ENCODE results near the gene CCDC175.

Gene CCDC175

GRCh38 chr14:59540852-59541251 is 35.8 kb downstream of the CCDC175 start:
- Histone ChIP-seq H3K27me3 (ENCODE audit: control insufficient read depth in 1 of 2, insufficient read depth in 2 of 2, low read length in 2 of 2) (no peaks in the 10 kb centered on the region), H3K4me1 (ENCODE audit: control insufficient read depth, insufficient read depth, low read length) (no peaks in the 10 kb centered on the region), H3K4me3 (ENCODE audit: low read length in 2 of 2) (no peak overlapping the region), H3K27ac (ENCODE audit: low read length) (no peak overlapping the region), H3K9ac (ENCODE audit: low read length in 2 of 2) (no peak overlapping the region), H3K9me3 (ENCODE audit: control insufficient read depth in 2 of 2, low read length in 2 of 2) (no peaks in the 10 kb centered on the region), H3K36me3 (ENCODE audit: control insufficient read depth in 2 of 2, insufficient read depth in 2 of 2, low read length in 2 of 2) (no peaks in the 10 kb centered on the region)

- H3K36me3 ChIP-seq (ENCODE audit: control insufficient read depth in 2 of 2, insufficient read depth in 2 of 2, low read length in 2 of 2): no peaks in the 10 kb centered on the region
- H3K9ac ChIP-seq (ENCODE audit: low read length in 2 of 2): no peak overlapping the region
- H3K27ac ChIP-seq (ENCODE audit: low read length): no peak overlapping the region
- H3K4me3 ChIP-seq (ENCODE audit: low read length in 2 of 2): no peak overlapping the region
- H3K27me3 ChIP-seq (ENCODE audit: control insufficient read depth in 1 of 2, insufficient read depth in 2 of 2, low read length in 2 of 2): peaks cover 0 to 3% of the 10 kb centered on the region in 2 donors
- H3K9me3 ChIP-seq (ENCODE audit: control insufficient read depth in 2 of 2, low read length in 2 of 2): no peaks in the 10 kb centered on the region
- H3K4me1 ChIP-seq (ENCODE audit: control insufficient read depth, insufficient read depth, low read length): no peaks in the 10 kb centered on the region
These were observed 37.7 kb downstream of the CCDC175 start for GRCh38 chr14:59538936-59539335.

DNA sequence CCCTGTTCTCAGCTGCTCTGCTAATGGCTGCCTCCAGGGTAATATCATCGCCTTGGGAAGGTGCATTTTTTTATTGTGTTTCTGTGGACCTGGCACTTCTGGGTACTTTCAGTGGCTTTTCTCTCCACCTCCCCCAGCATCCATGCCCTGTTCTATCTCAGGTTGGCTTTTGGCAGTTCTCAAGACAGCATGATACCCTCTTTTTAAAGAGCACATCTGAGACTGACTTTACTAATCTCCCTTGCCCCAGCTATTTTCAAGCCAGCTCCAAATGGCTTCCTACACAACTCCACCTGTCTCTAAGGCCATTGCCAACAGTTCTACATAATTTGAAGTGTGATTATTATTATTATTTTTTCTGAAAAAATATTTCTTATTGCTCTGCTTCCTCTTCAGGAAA is 39.1 kb downstream of the CCDC175 start:
- Histone ChIP-seq H3K36me3 (ENCODE audit: control insufficient read depth in 2 of 2, insufficient read depth in 2 of 2, low read length in 2 of 2) (no peaks in the 10 kb centered on the region), H3K9me3 (ENCODE audit: control insufficient read depth in 2 of 2, low read length in 2 of 2) (no peaks in the 10 kb centered on the region), H3K4me3 (ENCODE audit: low read length in 2 of 2) (no peak overlapping the region), H3K4me1 (ENCODE audit: control insufficient read depth, insufficient read depth, low read length) (no peaks in the 10 kb centered on the region), H3K27ac (ENCODE audit: low read length) (no peak overlapping the region), H3K9ac (ENCODE audit: low read length in 2 of 2) (no peak overlapping the region), H3K27me3 (ENCODE audit: control insufficient read depth in 1 of 2, insufficient read depth in 2 of 2, low read length in 2 of 2) (peaks cover 0 to 3% of the 10 kb centered on the region in 2 donors)

- Histone ChIP-seq H3K4me1 (ENCODE audit: control insufficient read depth, insufficient read depth, low read length) (no peaks in the 10 kb centered on the region), H3K4me3 (ENCODE audit: low read length in 2 of 2) (no peak overlapping the region), H3K36me3 (ENCODE audit: control insufficient read depth in 2 of 2, insufficient read depth in 2 of 2, low read length in 2 of 2) (no peaks in the 10 kb centered on the region), H3K9ac (ENCODE audit: low read length in 2 of 2) (no peak overlapping the region), H3K27ac (ENCODE audit: low read length) (no peak overlapping the region), H3K9me3 (ENCODE audit: control insufficient read depth in 2 of 2, low read length in 2 of 2) (no peaks in the 10 kb centered on the region), H3K27me3 (ENCODE audit: control insufficient read depth in 1 of 2, insufficient read depth in 2 of 2, low read length in 2 of 2) (peaks cover 0 to 3% of the 10 kb centered on the region in 2 donors)
These were observed 42.1 kb downstream of the CCDC175 start for GRCh38 chr14:59534361-59534987.

DNA sequence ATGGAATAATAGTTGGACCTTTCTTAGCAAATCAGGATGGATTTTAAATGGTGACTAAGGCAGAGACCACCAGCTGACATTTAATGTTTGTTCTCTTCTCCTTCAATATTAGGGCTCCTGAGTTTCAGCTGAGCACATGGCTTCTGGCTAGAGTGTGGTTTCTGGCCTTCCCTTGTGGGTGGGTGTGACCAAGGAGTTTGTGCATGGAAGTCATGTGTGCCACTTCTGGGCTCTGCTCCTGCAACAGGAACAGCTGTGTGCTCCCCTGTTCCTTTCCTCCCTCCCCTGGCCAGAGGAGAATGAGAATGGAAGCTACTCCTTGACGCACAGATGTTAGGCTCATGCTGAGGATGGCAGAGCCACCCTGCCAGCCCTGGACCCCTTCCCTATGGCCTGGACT is 44.2 kb downstream of the CCDC175 start:
- Histone ChIP-seq H3K36me3 (ENCODE audit: control insufficient read depth in 2 of 2, insufficient read depth in 2 of 2, low read length in 2 of 2) (no peaks in the 10 kb centered on the region), H3K4me3 (ENCODE audit: low read length in 2 of 2) (no peak overlapping the region), H3K9me3 (ENCODE audit: control insufficient read depth in 2 of 2, low read length in 2 of 2) (peaks cover 0 to 2% of the 10 kb centered on the region in 2 donors)

DNA sequence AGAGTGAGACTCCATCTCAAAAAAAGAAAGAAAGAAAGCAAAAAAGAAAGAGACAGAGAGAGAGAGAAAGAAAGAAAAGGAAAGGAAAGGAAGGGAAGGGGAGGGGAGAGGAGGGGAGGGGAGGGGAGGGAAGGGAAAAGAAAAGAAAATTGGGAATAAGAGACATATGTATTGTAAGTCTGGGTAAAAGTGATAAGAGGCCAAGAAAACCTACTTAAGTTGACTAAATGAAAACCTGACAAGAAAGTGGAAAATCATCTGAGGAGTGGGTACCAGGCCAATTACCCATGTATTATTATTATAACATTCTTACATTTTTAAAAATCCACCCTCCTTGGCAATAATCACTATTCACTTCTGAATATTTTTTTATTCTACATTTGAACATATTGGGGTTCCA is 46.3 kb downstream of the CCDC175 start:
- H3K4me1 ChIP-seq (ENCODE audit: control insufficient read depth, insufficient read depth, low read length): no peaks in the 10 kb centered on the region
- H3K9me3 ChIP-seq (ENCODE audit: control insufficient read depth in 2 of 2, low read length in 2 of 2): peaks cover 0 to 2% of the 10 kb centered on the region in 2 donors
- no peak overlapping the region for H3K4me3 ChIP-seq (ENCODE audit: low read length in 2 of 2)
- no peak overlapping the region for H3K27ac ChIP-seq (ENCODE audit: low read length)
- H3K36me3 ChIP-seq (ENCODE audit: control insufficient read depth in 2 of 2, insufficient read depth in 2 of 2, low read length in 2 of 2): no peaks in the 10 kb centered on the region
- no peak overlapping the region for H3K9ac ChIP-seq (ENCODE audit: low read length in 2 of 2)
- peaks cover 0 to 3% of the 10 kb centered on the region in 2 donors for H3K27me3 ChIP-seq (ENCODE audit: control insufficient read depth in 1 of 2, insufficient read depth in 2 of 2, low read length in 2 of 2)

More for the DNA sequence above, 44.2 kb downstream of the CCDC175 start:
- no peaks in the 10 kb centered on the region for H3K4me1 ChIP-seq (ENCODE audit: control insufficient read depth, insufficient read depth, low read length)
- no peak overlapping the region for H3K9ac ChIP-seq (ENCODE audit: low read length in 2 of 2)
- H3K27ac ChIP-seq (ENCODE audit: low read length): no peak overlapping the region
- H3K27me3 ChIP-seq (ENCODE audit: control insufficient read depth in 1 of 2, insufficient read depth in 2 of 2, low read length in 2 of 2): peaks cover 0 to 3% of the 10 kb centered on the region in 2 donors

- H3K27ac ChIP-seq (ENCODE audit: low read length): no peak overlapping the region
These were observed 47.4 kb downstream of the CCDC175 start for GRCh38 chr14:59529189-59529588.

GRCh38 chr14:59520224-59520623 is 56.4 kb downstream of the CCDC175 start:
- H3K9me3 ChIP-seq (ENCODE audit: control insufficient read depth in 2 of 2, low read length in 2 of 2): no peaks in the 10 kb centered on the region
- H3K27ac ChIP-seq (ENCODE audit: low read length): no peak overlapping the region
- no peak overlapping the region for H3K9ac ChIP-seq (ENCODE audit: low read length in 2 of 2)
- no peak overlapping the region for H3K4me3 ChIP-seq (ENCODE audit: low read length in 2 of 2)
- no peaks in the 10 kb centered on the region for H3K4me1 ChIP-seq (ENCODE audit: control insufficient read depth, insufficient read depth, low read length)
- no peaks in the 10 kb centered on the region for H3K27me3 ChIP-seq (ENCODE audit: control insufficient read depth in 1 of 2, insufficient read depth in 2 of 2, low read length in 2 of 2)
- H3K36me3 ChIP-seq (ENCODE audit: control insufficient read depth in 2 of 2, insufficient read depth in 2 of 2, low read length in 2 of 2): no peaks in the 10 kb centered on the region

More at GRCh38 chr14:59529189-59529588, 47.4 kb downstream of the CCDC175 start:
- Histone ChIP-seq H3K4me3 (ENCODE audit: low read length in 2 of 2) (no peak overlapping the region), H3K4me1 (ENCODE audit: control insufficient read depth, insufficient read depth, low read length) (no peaks in the 10 kb centered on the region), H3K36me3 (ENCODE audit: control insufficient read depth in 2 of 2, insufficient read depth in 2 of 2, low read length in 2 of 2) (no peaks in the 10 kb centered on the region), H3K9ac (ENCODE audit: low read length in 2 of 2) (no peak overlapping the region), H3K27me3 (ENCODE audit: control insufficient read depth in 1 of 2, insufficient read depth in 2 of 2, low read length in 2 of 2) (no peaks in the 10 kb centered on the region), H3K9me3 (ENCODE audit: control insufficient read depth in 2 of 2, low read length in 2 of 2) (peaks cover 0 to 2% of the 10 kb centered on the region in 2 donors)

GRCh38 chr14:59511916-59512575 is 64.6 kb downstream of the CCDC175 start:
- Histone ChIP-seq H3K4me1 (ENCODE audit: control insufficient read depth, insufficient read depth, low read length) (no peaks in the 10 kb centered on the region), H3K9me3 (ENCODE audit: control insufficient read depth in 2 of 2, low read length in 2 of 2) (no peaks in the 10 kb centered on the region), H3K27me3 (ENCODE audit: control insufficient read depth in 1 of 2, insufficient read depth in 2 of 2, low read length in 2 of 2) (no peaks in the 10 kb centered on the region), H3K9ac (ENCODE audit: low read length in 2 of 2) (no peak overlapping the region), H3K4me3 (ENCODE audit: low read length in 2 of 2) (no peak overlapping the region), H3K27ac (ENCODE audit: low read length) (no peak overlapping the region), H3K36me3 (ENCODE audit: control insufficient read depth in 2 of 2, insufficient read depth in 2 of 2, low read length in 2 of 2) (no peaks in the 10 kb centered on the region)

DNA sequence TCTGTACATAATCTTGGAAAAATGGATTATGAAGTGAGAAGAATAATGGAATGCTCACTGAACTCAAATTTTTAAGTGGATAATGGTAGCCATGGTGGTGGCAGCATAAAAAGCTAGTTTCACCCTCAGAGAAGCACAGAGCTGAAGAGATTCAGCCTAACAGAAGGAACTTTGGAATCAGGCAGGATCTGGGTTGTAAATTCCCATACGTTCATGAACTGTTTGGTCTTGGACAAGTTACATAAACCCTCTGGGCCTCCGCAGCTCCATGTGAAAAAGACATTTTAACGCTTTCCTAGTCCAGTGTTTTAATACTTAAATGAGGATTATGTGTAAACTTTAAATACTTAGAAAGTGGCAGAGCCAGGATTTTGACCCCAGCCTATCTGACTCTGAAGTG is 65.6 kb downstream of the CCDC175 start:
- no peaks in the 10 kb centered on the region for H3K36me3 ChIP-seq (ENCODE audit: control insufficient read depth in 2 of 2, insufficient read depth in 2 of 2, low read length in 2 of 2)
- H3K9me3 ChIP-seq (ENCODE audit: control insufficient read depth in 2 of 2, low read length in 2 of 2): no peaks in the 10 kb centered on the region
- no peak overlapping the region for H3K9ac ChIP-seq (ENCODE audit: low read length in 2 of 2)

GRCh38 chr14:59510001-59510400 is 66.6 kb downstream of the CCDC175 start:
- Histone ChIP-seq H3K9ac (ENCODE audit: low read length in 2 of 2) (no peak overlapping the region), H3K27ac (ENCODE audit: low read length) (no peak overlapping the region), H3K27me3 (ENCODE audit: control insufficient read depth in 1 of 2, insufficient read depth in 2 of 2, low read length in 2 of 2) (no peaks in the 10 kb centered on the region), H3K4me1 (ENCODE audit: control insufficient read depth, insufficient read depth, low read length) (no peaks in the 10 kb centered on the region), H3K4me3 (ENCODE audit: low read length in 2 of 2) (no peak overlapping the region), H3K36me3 (ENCODE audit: control insufficient read depth in 2 of 2, insufficient read depth in 2 of 2, low read length in 2 of 2) (no peaks in the 10 kb centered on the region), H3K9me3 (ENCODE audit: control insufficient read depth in 2 of 2, low read length in 2 of 2) (no peaks in the 10 kb centered on the region)

More for the DNA sequence above, 65.6 kb downstream of the CCDC175 start:
- H3K27me3 ChIP-seq (ENCODE audit: control insufficient read depth in 1 of 2, insufficient read depth in 2 of 2, low read length in 2 of 2): no peaks in the 10 kb centered on the region
- no peak overlapping the region for H3K27ac ChIP-seq (ENCODE audit: low read length)
- H3K4me1 ChIP-seq (ENCODE audit: control insufficient read depth, insufficient read depth, low read length): no peaks in the 10 kb centered on the region
- no peak overlapping the region for H3K4me3 ChIP-seq (ENCODE audit: low read length in 2 of 2)
